ENCODE data around the gene C2orf78. TPM values are rescaled to one million over a fixed set of nuclear protein-coding genes. Genes with fewer than 3 reads are reported as not detected.

Gene C2orf78
- total and polyA plus RNA-seq, 9 of the 15 experiments (the other 6 are each of a cell fraction or from before 2014, with no cell fraction given) = 0.04 to 0.28 (median 0.20) TPM

GRCh38 chr2:73779467-73780236 lies 4.3 kb upstream of the C2orf78 start, which contains the start of gene DUSP11:
Gene DUSP11, minus strand, starts transcription at chr2:73780103. Its CDS starts 129 bp downstream, at chr2:73779974.
- WGBS (ENCODE audit: insufficient coverage, low coverage, missing lambda C conversion rate) = under 1% methylated on average over 37 of the region's 40 CpGs
- POLR2A ChIA-PET = interaction anchor here (0.5 to 0.9 kb wide), 5 partner anchors 39 to 797 kb away, joined by 3 read pairs; partner anchors contain the start of genes MOB1A and TPRKB
- peak; percentile 96 for FAIRE-seq
- no peak for TF ChIP-seq ZNF639 (CRISPR knock-in tag; conservative IDR thresholded peaks at IDR 0.05 in 1 of 2, IDR thresholded peaks at IDR 0.05 in 1 of 2)
- TF ChIP-seq, protein P1, sequence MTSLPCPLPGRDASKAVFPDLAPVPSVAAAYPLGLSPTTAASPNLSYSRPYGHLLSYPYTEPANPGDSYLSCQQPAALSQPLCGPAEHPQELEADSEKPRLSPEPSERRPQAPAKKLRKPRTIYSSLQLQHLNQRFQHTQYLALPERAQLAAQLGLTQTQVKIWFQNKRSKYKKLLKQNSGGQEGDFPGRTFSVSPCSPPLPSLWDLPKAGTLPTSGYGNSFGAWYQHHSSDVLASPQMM (CRISPR knock-in tag; IDR thresholded peaks at IDR 0.05) = no peak
- TF ChIP-seq CEBPG (CRISPR knock-in tag; IDR thresholded peaks at IDR 0.05) = no peak
- TF ChIP-seq CEBPG (tag; conservative IDR thresholded peaks at IDR 0.05 in 1 of 2, IDR thresholded peaks at IDR 0.05 in 1 of 2) = no peak
- TF ChIP-seq HIVEP1 (CRISPR knock-in tag; IDR thresholded peaks at IDR 0.05) = no peak
- no peak for TF ChIP-seq PHB (CRISPR knock-in tag; IDR thresholded peaks at IDR 0.05)
- no peak for TF ChIP-seq ZZZ3 (IDR thresholded peaks at IDR 0.05)
- TF ChIP-seq ZNF586 (CRISPR knock-in tag; conservative IDR thresholded peaks at IDR 0.05) = no peak
- no peak for TF ChIP-seq COPS2 (conservative IDR thresholded peaks at IDR 0.05)
- no peak for TF ChIP-seq SIRT6 (IDR thresholded peaks at IDR 0.05; ENCODE audit: low read depth, low read length)
- TF ChIP-seq FUS (optimal IDR thresholded peaks at IDR 0.05; ENCODE audit: low read depth, low read length) = no peak
- peak in 1 of 2 experiments; percentile 84; a peak in 2 of 4 replicates for TF ChIP-seq SIN3A (IDR thresholded peaks at IDR 0.05; ENCODE audit: borderline replicate concordance in 2 of 2, control insufficient read depth in 1 of 2, low read depth in 2 of 2, low read length in 2 of 2)
- no peak; the same call in 1 of the 2 replicates for TF ChIP-seq FOXM1 (IDR thresholded peaks at IDR 0.05; ENCODE audit: low read depth)
- no peak for TF ChIP-seq FOXM1 (CRISPR knock-in tag; IDR thresholded peaks at IDR 0.05; ENCODE audit: low read depth)
- no peak for TF ChIP-seq SMARCA5 (IDR thresholded peaks at IDR 0.05)
- 0 out of 2 replicates have a peak, but pooled peaks have one; percentile 15 for TF ChIP-seq ZKSCAN1 (IDR thresholded peaks at IDR 0.05; ENCODE audit: low read depth, low read length)
- TF ChIP-seq ZNF280B (CRISPR knock-in tag; IDR thresholded peaks at IDR 0.05) = no peak
- no peak for TF ChIP-seq TEAD4 (IDR thresholded peaks at IDR 0.05; ENCODE audit: low read length)
- no peak for TF ChIP-seq TEAD4 (CRISPR knock-in tag; IDR thresholded peaks at IDR 0.05; ENCODE audit: borderline replicate concordance)

More at GRCh38 chr2:73779467-73780236, 4.3 kb upstream of the C2orf78 start, which contains the start of gene DUSP11:
- Histone ChIP-seq H2AFZ (ENCODE audit: low read depth, low read length) (peak within 1 kb of the TSS; percentile 98), H3K36me3 (ENCODE audit: control insufficient read depth, insufficient read depth, low read length) (peaks cover 24% of the 10 kb centered on the region; the same call in 2 of the 3 replicates), H3K4me2 (ENCODE audit: insufficient read depth, low read length) (peak within 1 kb of the TSS; percentile 98), H3K9me3 (replicated peaks; ENCODE audit: control insufficient read depth, insufficient read depth, low read depth, low read length) (no peaks in the 10 kb centered on the region), H3K9me1 (ENCODE audit: control insufficient read depth, insufficient read depth, low read length) (no peaks in the 10 kb centered on the region), H3K27ac (ENCODE audit: extremely low read depth, low read depth, low read length) (peak within 1 kb of the TSS; percentile 75), H3K27me3 (ENCODE audit: control insufficient read depth in 2 of 2, insufficient read depth in 2 of 2, low read length in 2 of 2) (no peaks in the 10 kb centered on the region), H3K4me1 (replicated peaks in 1 of 2; ENCODE audit: control insufficient read depth in 2 of 2, insufficient read depth in 2 of 2, low read length in 2 of 2) (peaks cover 3 to 7% of the 10 kb centered on the region in 2 experiments; a peak in 4 of 5 replicates), H4K20me1 (replicated peaks; ENCODE audit: control insufficient read depth, insufficient read depth, low read length) (no peaks in the 10 kb centered on the region), H3K4me3 (peak within 1 kb of the TSS; percentile 72), H3K79me2 (ENCODE audit: control insufficient read depth, insufficient read depth, low read length) (peaks cover 19% of the 10 kb centered on the region), H3K9ac (ENCODE audit: insufficient read depth in 1 of 2, low read depth in 2 of 2, low read length in 2 of 2) (peak within 1 kb of the TSS; percentile 89 to 99)
- in situ Hi-C loops (cut with MboI) = no loop called here
- BruUV-seq (replicated peaks) = TSS peak; percentile 50
- DNase-seq (ENCODE audit: extremely low read depth in 1 of 4, low spot score in 3 of 4) (peak; percentile 88 to 97 (median 92)), ATAC-seq (peak; percentile 98)
- intact Hi-C loops (cut with micrococcal nuclease) = loop anchor here (10.0 kb wide), 1 partner anchor 85 kb away; no protein-coding TSS in a partner anchor
- CTCF ChIA-PET (ENCODE audit: low intra/inter-chr PET ratio) = no interaction called here
